ENCODE measurements around the gene DTNB.
A peak's percentile ranks its signal among the peaks of the same experiment; 100 is the strongest.

The DTNB gene

GRCh38 chr2:25342372-25343186 lies 330.8 kb downstream of the DTNB start:
- DNase-seq (ENCODE audit: low read depth in 2 of 2) = peak; percentile 55 to 67

- DNase-seq (ENCODE audit: low read depth in 2 of 2) = peak in 1 of 2 donors; percentile 28
Observed at GRCh38 chr2:25341753-25342371, 331.5 kb downstream of the DTNB start, which contains the start of gene DNMT3A. TSS of gene DNMT3A (minus strand) at chr2:25341925. CDS start at chr2:25313984, 27,941 bp downstream.

GRCh38 chr2:25341011-25341727 lies 332.2 kb downstream of the DTNB start:
- no peak for DNase-seq (ENCODE audit: low read depth in 2 of 2)

GRCh38 chr2:25340181-25340921 lies 333.0 kb downstream of the DTNB start:
- DNase-seq (ENCODE audit: low read depth in 2 of 2) = no peak

GRCh38 chr2:25339791-25340180 lies 333.6 kb downstream of the DTNB start:
- no peak for DNase-seq (ENCODE audit: low read depth in 2 of 2)

- no peak for DNase-seq (ENCODE audit: low read depth in 2 of 2)
Observed at GRCh38 chr2:25339211-25339674, 334.1 kb downstream of the DTNB start.

GRCh38 chr2:25338401-25338800 lies 335.0 kb downstream of the DTNB start:
- no peak for DNase-seq (ENCODE audit: low read depth in 2 of 2)

GRCh38 chr2:25337891-25338290 lies 335.5 kb downstream of the DTNB start:
- no peak for DNase-seq (ENCODE audit: low read depth in 2 of 2)

- no peak for DNase-seq (ENCODE audit: low read depth in 2 of 2)
Observed at GRCh38 chr2:25337276-25337675, 336.1 kb downstream of the DTNB start.

- no peak for DNase-seq (ENCODE audit: low read depth in 2 of 2)
Observed at GRCh38 chr2:25336383-25336841, 337.0 kb downstream of the DTNB start.

GRCh38 chr2:25335971-25336370 lies 337.4 kb downstream of the DTNB start:
- no peak for DNase-seq (ENCODE audit: low read depth in 2 of 2)

- no peak for DNase-seq (ENCODE audit: low read depth in 2 of 2)
Observed at GRCh38 chr2:25335204-25335603, 338.2 kb downstream of the DTNB start.

GRCh38 chr2:25334482-25334881 lies 338.9 kb downstream of the DTNB start:
- no peak for DNase-seq (ENCODE audit: low read depth in 2 of 2)

- no peak for DNase-seq (ENCODE audit: low read depth in 2 of 2)
Observed at GRCh38 chr2:25333981-25334380, 339.4 kb downstream of the DTNB start.

- DNase-seq (ENCODE audit: low read depth in 2 of 2) = no peak
Observed at GRCh38 chr2:25332571-25332970, 340.8 kb downstream of the DTNB start.

GRCh38 chr2:25331686-25332365 lies 341.6 kb downstream of the DTNB start:
- peak in 1 of 2 donors; percentile 57 for DNase-seq (ENCODE audit: low read depth in 2 of 2)

- DNase-seq (ENCODE audit: low read depth in 2 of 2) = no peak
Observed at GRCh38 chr2:25330937-25331336, 342.4 kb downstream of the DTNB start.

GRCh38 chr2:25330273-25330672 lies 343.1 kb downstream of the DTNB start:
- no peak for DNase-seq (ENCODE audit: low read depth in 2 of 2)

- DNase-seq (ENCODE audit: low read depth in 2 of 2) = no peak
Observed at GRCh38 chr2:25328152-25329085, 345.0 kb downstream of the DTNB start.

Data from stimulated activated CD4-positive, alpha-beta T cell treated with anti-CD3 and anti-CD28 coated beads, Interleukin-1b, Interleukin-23, amount 100 ng/mL, for 1 hour (primary cell).